C1 segment of cervical spinal cord (tissue), 14 donors: Measurements from ENCODE around the gene AUH.
A peak's percentile ranks its signal among the peaks of the same experiment; 100 is the strongest.

Experiments
- DNase-seq, 14 donors: peaks; one replicate each; lab custom pipeline; 2025; lab: John Stamatoyannopoulos, UW

AUH gene

GRCh38 chr9:91246846-91247245, 114.9 kb downstream of the AUH start:
- peak in 1 of 14 donors; percentile 16 for DNase-seq

DNA sequence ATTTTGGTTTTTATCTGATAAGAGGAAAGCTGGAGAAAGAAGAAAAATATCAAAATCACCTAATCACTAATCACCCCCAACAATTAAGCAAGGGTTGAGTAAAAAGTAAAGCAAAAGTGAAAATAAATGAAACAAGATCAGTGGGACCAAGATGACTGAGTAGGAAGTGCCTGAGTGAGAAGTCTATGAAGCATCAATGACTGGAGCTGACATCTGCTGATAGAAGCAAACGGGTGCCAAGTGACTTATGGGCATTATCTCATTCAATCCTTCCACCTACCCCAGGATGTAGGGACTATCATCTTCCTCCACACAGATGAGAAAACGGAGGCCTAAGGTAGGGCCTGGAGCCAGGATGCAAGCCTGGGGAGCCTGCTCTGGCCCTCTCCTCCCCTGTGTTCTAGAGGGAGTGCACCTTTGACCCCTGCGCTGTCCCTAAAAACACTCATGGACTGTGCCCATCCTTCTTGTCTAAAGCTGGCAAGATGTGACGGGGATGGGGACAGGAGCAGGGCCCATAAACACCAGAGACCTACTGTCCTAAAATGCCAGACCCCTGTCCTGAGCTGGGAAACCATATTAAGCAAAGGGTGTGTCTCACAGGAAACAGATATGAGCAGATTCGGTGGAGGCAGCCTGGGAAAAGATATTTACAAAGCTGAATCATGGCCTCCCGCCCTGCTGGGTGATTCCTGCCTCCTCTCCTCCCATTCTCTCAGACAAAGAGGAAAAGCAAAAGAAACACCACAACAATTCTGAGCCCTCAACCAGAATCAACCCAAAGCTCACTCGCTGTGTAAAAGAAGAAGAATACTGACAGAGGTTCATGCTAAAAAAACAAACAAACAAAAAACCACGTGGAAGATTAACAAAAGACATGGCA, 116.0 kb downstream of the AUH start:
- DNase-seq, result no peak

GRCh38 chr9:91243029-91243428, 118.7 kb downstream of the AUH start:
- no peak for DNase-seq

- DNase-seq, result peak in 3 of 14 donors; percentile 4 to 64 (median 19)
Measured at GRCh38 chr9:91241909-91242308, 119.8 kb downstream of the AUH start.

DNA sequence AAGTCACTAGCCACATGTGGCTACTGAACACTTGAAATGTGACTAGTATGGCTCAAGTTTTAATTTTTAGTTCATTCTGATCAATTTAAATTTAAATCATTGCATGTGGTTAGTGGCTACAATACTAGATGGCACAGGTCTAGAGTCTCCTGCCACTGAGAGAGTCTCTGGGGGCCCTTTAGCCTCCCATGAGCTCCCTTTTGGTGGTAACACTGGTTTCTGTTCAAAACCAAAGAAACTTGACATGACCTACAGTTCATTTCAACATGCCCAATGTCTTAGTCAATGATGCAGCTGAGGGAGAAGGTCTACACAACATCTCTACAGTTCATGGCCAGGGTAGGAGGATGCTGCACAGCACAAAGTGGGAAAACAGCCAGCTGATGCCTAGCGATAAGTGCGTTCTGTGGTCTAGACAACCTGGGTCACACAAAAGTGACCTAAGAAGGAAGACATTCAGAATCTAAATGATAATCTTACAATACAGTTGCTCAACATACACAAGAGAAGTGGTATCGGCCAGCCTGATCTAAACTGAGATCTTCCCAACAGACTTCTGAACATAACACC, 121.0 kb downstream of the AUH start:
- DNase-seq, result no peak

GRCh38 chr9:91239367-91240111, 122.2 kb downstream of the AUH start:
- no peak for DNase-seq

- DNase-seq, result no peak
Measured at GRCh38 chr9:91234523-91234922, 127.2 kb downstream of the AUH start.

DNA sequence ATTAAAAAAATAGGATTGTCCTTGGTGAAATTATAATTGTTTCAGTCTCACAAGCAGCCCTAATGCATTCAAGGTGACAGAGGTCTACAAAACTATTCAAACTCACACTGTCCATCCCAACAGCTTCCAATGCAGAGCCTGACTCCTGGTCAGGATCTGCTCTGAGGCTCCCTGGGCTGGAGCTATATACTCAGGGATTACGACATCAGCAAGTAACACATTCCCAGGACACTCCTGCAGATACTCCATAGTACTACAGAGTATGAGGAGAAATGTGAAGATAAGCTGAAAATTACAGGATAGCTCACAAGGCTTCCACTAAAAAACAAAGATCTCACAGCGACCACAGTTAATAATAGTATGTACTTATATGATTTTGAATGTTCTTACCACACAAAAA, 130.1 kb downstream of the AUH start:
- no peak for DNase-seq

- DNase-seq, result no peak
Measured at GRCh38 chr9:91223000-91223399, 138.7 kb downstream of the AUH start.

GRCh38 chr9:91222457-91222856, 139.3 kb downstream of the AUH start:
- DNase-seq, result no peak

DNA sequence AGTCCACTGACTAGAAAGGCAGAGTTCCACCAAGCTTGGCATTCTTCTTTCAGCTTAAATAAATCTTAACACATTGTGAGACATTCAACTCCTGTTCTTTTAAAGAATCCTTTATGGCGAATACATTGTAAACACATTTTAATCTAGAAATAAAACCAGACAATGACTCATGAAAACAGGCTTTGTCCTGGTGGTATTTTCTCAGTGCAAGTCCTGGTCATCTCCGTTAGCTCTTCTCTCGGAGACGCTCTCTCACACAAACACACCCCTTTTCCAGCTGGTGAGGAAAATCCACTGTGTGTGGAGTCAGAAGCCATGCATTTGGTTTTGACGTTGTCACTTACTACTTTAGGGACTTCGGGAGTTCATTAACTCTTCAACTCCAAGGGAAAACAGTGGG, 140.4 kb downstream of the AUH start:
- DNase-seq, result no peak

- no peak for DNase-seq
Measured at GRCh38 chr9:91220491-91221135, 141.1 kb downstream of the AUH start.

GRCh38 chr9:91220021-91220420, 141.7 kb downstream of the AUH start:
- no peak for DNase-seq

DNA sequence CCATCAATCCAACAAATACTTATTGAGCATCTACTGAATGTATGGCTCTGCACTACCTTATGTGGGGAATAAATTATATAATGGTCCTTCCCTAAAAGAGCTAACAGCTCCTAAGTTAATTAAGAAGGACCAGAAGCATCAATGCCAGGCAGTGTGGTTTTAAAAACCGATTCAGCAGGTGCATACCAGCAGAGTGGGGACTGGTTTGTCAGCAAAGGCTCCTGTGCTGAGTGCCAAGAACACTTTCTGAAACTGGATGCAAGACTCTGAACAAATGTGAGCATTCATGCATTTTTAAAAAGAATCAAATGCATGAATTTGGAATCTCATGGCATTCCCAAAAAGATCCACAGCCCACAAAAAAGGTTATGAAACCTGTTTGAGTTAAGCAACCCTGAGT, 142.2 kb downstream of the AUH start:
- DNase-seq, result no peak

GRCh38 chr9:91217388-91217787, 144.3 kb downstream of the AUH start:
- DNase-seq, result no peak

DNA sequence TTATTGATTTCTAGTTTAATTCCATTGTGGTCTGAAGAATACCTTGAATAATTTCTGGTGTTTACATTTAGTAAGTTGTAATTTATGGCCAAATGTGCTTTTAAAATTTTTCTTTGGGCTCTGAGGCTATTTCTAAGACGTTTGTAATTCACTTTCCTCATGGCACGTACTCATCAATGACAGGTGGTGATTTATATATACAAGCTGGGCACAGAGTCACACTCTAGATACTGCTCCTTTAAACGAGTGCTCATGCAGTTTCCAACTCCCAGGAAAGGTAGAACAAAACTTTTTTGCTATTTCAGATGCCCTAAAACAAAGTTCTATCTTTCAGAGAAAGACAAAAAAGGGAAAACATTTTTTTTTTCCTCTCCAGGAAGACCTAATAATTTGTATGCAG, 146.9 kb downstream of the AUH start:
- DNase-seq, result no peak

GRCh38 chr9:91214086-91214485, 147.6 kb downstream of the AUH start:
- DNase-seq, result no peak

- no peak for DNase-seq
Measured at GRCh38 chr9:91212596-91213243, 149.0 kb downstream of the AUH start.

- no peak for DNase-seq
Measured at GRCh38 chr9:91211919-91212318, 149.8 kb downstream of the AUH start.

- no peak for DNase-seq
Measured at GRCh38 chr9:91211414-91211813, 150.3 kb downstream of the AUH start.

DNA sequence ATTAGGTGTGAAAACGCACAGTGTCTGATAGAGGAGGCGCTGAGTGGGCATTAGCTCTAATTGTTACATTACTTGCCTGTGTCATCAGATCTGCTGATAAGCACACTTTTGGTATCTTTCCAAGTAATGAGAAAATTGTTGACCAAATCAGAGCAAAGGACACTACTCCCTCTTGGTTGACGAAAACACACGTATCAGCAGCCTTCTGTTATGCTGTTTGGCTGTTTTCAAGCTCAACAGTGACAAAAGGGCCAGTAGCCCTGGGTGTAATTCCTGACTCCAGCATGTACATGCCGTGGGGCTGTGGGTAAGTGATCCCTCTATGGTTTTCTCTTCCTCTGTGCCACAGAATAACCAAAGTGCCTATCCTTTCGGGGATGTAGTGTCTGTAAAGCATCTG, 151.4 kb downstream of the AUH start:
- no peak for DNase-seq

DNA sequence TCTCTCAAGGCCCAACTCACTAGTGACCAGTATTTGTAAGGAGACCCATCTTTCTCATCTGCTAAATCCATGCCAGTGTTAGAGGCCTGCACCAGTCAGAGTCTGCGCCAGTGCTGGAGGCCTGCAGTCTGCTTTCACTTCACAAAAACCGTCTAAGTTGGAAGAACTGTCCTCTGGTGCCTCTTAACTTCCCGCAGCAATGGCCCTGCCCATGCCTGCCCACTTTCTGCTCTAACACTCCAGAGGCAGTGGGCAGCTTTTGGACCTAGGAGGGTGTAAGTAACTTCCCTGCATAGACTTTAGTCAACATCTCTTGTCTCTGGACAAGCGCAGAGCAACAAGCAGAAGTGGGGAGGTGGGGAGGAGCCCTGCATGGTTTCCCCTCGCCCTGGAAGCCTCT, 152.9 kb downstream of the AUH start:
- peak in 1 of 14 donors; percentile 24 for DNase-seq
